Heart right ventricle (tissue), 16 donors: ENCODE data around the gene LMNTD2. TPM values are rescaled to one million over a fixed set of nuclear protein-coding genes. Genes with fewer than 3 reads are reported as not detected.

Experiments
- ATAC-seq, 8 donors: fragments of 200-7000 bp; cut with Tn5 transposase; one replicate each; pipeline ENCODE4 v1.9.1; 2020; ENCODE audit warnings: mild to moderate bottlenecking in 8 of 8, moderate library complexity in 8 of 8, moderate number of reproducible peaks in 1 of 8
- DNase-seq, 2 donors: peaks; one replicate each; pipeline ENCODE4 v3.0.0-alpha.2; 2020
- H3K27ac ChIP-seq, 10 donors: fragments of 200-600 bp; sonication (generic) in 2 of 10; one replicate each; pipeline versions ENCODE4 v1.5.0 to v1.8.0; 2020 to 2022; ENCODE audit warnings: mild to moderate bottlenecking in 3 of 10
- H3K27me3 ChIP-seq, 7 donors: fragments of 200-600 bp; one replicate each; pipeline ENCODE4 v1.8.0; 2021 to 2022; ENCODE audit warnings: mild to moderate bottlenecking in 2 of 7
- H3K36me3 ChIP-seq, 9 donors: fragments of 200-600 bp; sonication (generic) in 1 of 9; one replicate each; pipeline versions ENCODE4 v1.5.0 to v1.8.0; 2020 to 2022; ENCODE audit warnings: mild to moderate bottlenecking in 2 of 9
- H3K4me1 ChIP-seq, 9 donors: fragments of 200-600 bp; sonication (generic) in 1 of 9; one replicate each; pipeline versions ENCODE4 v1.5.0 to v1.8.0; 2020 to 2022; ENCODE audit warnings: mild to moderate bottlenecking in 4 of 9
- H3K4me3 ChIP-seq, 10 donors: fragments of 200-600 bp; sonication (generic) in 2 of 10; one replicate each; pipeline versions ENCODE4 v1.5.0 to v1.8.0; 2020 to 2022; ENCODE audit warnings: mild to moderate bottlenecking in 7 of 10, moderate library complexity in 2 of 10
- H3K9me3 ChIP-seq, 11 donors: fragments of 200-600 bp in 10 of 11; sonication (generic) in 2 of 11; one replicate each; pipeline versions ENCODE4 v1.5.0 to v1.8.0; 2013 to 2022; ENCODE audit warnings: mild to moderate bottlenecking in 2 of 11, control low read depth in 1 of 11, moderate library complexity in 1 of 11
- CTCF ChIP-seq, 9 donors: fragments of 200-600 bp; sonication (generic) in 2 of 9; IDR thresholded peaks; one replicate each; pipeline versions ENCODE4 v1.5.0 to v1.8.0; 2021 to 2022; ENCODE audit warnings: antibody characterized with exemption in 9 of 9, mild to moderate bottlenecking in 5 of 9, moderate library complexity in 1 of 9
- WGBS, 2 donors: extraction: QIAGEN DNeasy Blood & Tissue Kit; methylation state at CpG; one replicate each; pipeline ENCODE4 v1.1.7; 2013; ENCODE audit warnings: inconsistent platforms in 1 of 2; 5-methylcytosine and 5-hydroxymethylcytosine counted together
- intact Hi-C, 10 donors: fragments of 100-400 bp; cut with DNase I; formaldehyde crosslinking; loops; one replicate each; pipeline versions ENCODE4 v1.11.1 to v1.14.2; 2022
- polyA plus RNA-seq, 2 donors: library from polyadenylated mRNA; stranded (reverse); fragments of 200-250 nt; gene quantifications; one replicate each; pipeline ENCODE4 v1.2.3, GENCODE V29; 2013
- total RNA-seq, 10 donors: library from RNA; stranded (reverse); fragmentation: NEBNext Ultra II Directional in 3 of 10; extraction: Animal tissue kit (Norgen Biotek cat#: 25700) in 3 of 10; gene quantifications; one replicate each; pipeline versions ENCODE4 v1.2.1 to v1.2.4, GENCODE V29; 2021 to 2023
- donor health status: Arrhythmogenic right ventricular cardiomyopathy.
- donor health status: ischemic (EF 13 %, LVEDD 7.1; RV severe dilation, severe dysfunction).
- donor health status: healthy with polysubstance abuse.
- donor health status: DM: no; HTN: yes; CAD: no.
- donor health status: DM: no; HTN: no; CAD: no.
- donor health status: ischemic (EF 25% LVEDD 6.9; RV normal size, moderate dysfunction).
- donor health status: ischemic (EF 25% LVEDD 5.7; RV mildly dilated, moderate dysfunction).
- donor health status: healthy.
- donor health status: DM: yes; HTN: yes; CAD: no.
- donor health status: Ischemic cardiomyopathy.
- donor health status: ischemic (EF 35%, LVEDD 5.7; RV mildly dilated, moderate dysfunction).
- donor health status: nonischemic (EF 11% LVEDD 7.7; RV severe dilation, severe dysfunction).
- donor health status: DM: yes; HTN: yes; CAD: no.
- donor health status: PGD.
- donor health status: ischemic (EF 29% LVEDD 5.4; RV normal size, mild dysfunction).
- donor health status: nonischemic (EF 23%, LVEDD 6.1; RV moderate dilation, normal function).

LMNTD2 gene
- total and polyA plus RNA-seq, 12 donors = 0.30 to 1.4 (median 0.45) TPM; not detected in 2

- WGBS, 2 donors = 57 to 65% methylated on average over 6 of the region's 6 CpGs
- Histone ChIP-seq H3K27ac (peak overlapping the region in 3 of 10 donors; percentile 93 to 99 (median 94)), H3K27me3 (peaks cover 0 to 21% (median 0%) of the 10 kb centered on the region in 7 donors), H3K4me1 (peaks cover 26 to 68% (median 56%) of the 10 kb centered on the region in 9 donors), H3K36me3 (peaks cover 0 to 15% (median 10%) of the 10 kb centered on the region in 9 donors), H3K9me3 (no peaks in the 10 kb centered on the region), H3K4me3 (peak overlapping the region; percentile 58 to 98 (median 88))
- intact Hi-C loops = loop anchor here in 4 of 10 donors (2.0 to 10.0 kb wide), 4 partner anchors 35 to 63 kb away; partner anchors contain the start of gene IRF7 (in 2 of the 4)
- no peak for TF ChIP-seq CTCF (IDR thresholded peaks at IDR 0.05)
- ATAC-seq (no peak), DNase-seq (no peak)
Measured at GRCh38 chr11:577611-577894, 17.0 kb upstream of the LMNTD2 start.

GRCh38 chr11:576811-577610, 16.5 kb upstream of the LMNTD2 start:
- intact Hi-C loops = loop anchor here in 4 of 10 donors (2.0 to 10.0 kb wide), 4 partner anchors 35 to 62 kb away; partner anchors contain the start of gene IRF7 (in 2 of the 4)
- ATAC-seq = no peak
- WGBS, 2 donors = 3 to 4% methylated on average over 36 to 40 of the region's 48 CpGs

GRCh38 chr11:575996-576768, 15.6 kb upstream of the LMNTD2 start, which contains the start of gene PHRF1:
TSS of gene PHRF1 (plus strand) at chr11:576470. CDS start at chr11:581513, 5,043 bp downstream.
- Histone ChIP-seq H3K9me3 (no peaks in the 10 kb centered on the region), H3K36me3 (peaks cover 0 to 5% (median 0%) of the 10 kb centered on the region in 9 donors), H3K27ac (peak within 1 kb of the TSS; percentile 84 to 99 (median 94)), H3K27me3 (peaks cover 0 to 21% (median 0%) of the 10 kb centered on the region in 7 donors), H3K4me3 (peak within 1 kb of the TSS; percentile 67 to 99 (median 88)), H3K4me1 (peaks cover 26 to 57% (median 54%) of the 10 kb centered on the region in 9 donors)
- 0 to 1% methylated on average over 63 to 90 of the region's 99 CpGs for WGBS, 2 donors
- ATAC-seq (peak; percentile 92 to 98 (median 96)), DNase-seq (peak; percentile 95 to 96)
- no peak for TF ChIP-seq CTCF (IDR thresholded peaks at IDR 0.05)
- intact Hi-C loops = loop anchor here in 4 of 10 donors (2.0 to 10.0 kb wide), 4 partner anchors 36 to 61 kb away; partner anchors contain the start of gene IRF7 (in 2 of the 4)

More at GRCh38 chr11:576811-577610, 16.5 kb upstream of the LMNTD2 start:
- H3K9me3 ChIP-seq = no peaks in the 10 kb centered on the region
- H3K27ac ChIP-seq = peak overlapping the region in 9 of 10 donors; percentile 28 to 99 (median 94)
- H3K4me3 ChIP-seq = peak overlapping the region; percentile 58 to 98 (median 88)
- DNase-seq = no peak
- H3K4me1 ChIP-seq = peaks cover 26 to 66% (median 56%) of the 10 kb centered on the region in 9 donors
- H3K36me3 ChIP-seq = peaks cover 0 to 10% (median 5%) of the 10 kb centered on the region in 9 donors
- peaks cover 0 to 21% (median 0%) of the 10 kb centered on the region in 7 donors for H3K27me3 ChIP-seq
- TF ChIP-seq CTCF (IDR thresholded peaks at IDR 0.05) = no peak
